B cell (primary cell): ENCODE data around the gene ENDOU. TPM values are rescaled to one million over a fixed set of nuclear protein-coding genes. Genes with fewer than 3 reads are reported as not detected.

Experiments
- ATAC-seq: fragments of 200-7000 bp; cut with Tn5 transposase; one replicate; pipeline ENCODE4 v1.10.0; 2021; ENCODE audit warnings: low read depth, mild to moderate bottlenecking, moderate number of reproducible peaks, moderate library complexity
- CTCF ChIA-PET: fragments of 350-600 bp; sonication (Branson Sonifier 250); formaldehyde crosslinking; loops from one replicate; lab custom pipeline; 2021; ENCODE audit warnings: antibody characterized with exemption, inconsistent platforms; lab: Charles Lee
- POLR2A ChIA-PET: fragments of 350-600 bp; sonication (Branson Sonifier 250); formaldehyde crosslinking; loops from one replicate; lab custom pipeline; 2021; ENCODE audit warnings: antibody characterized with exemption; lab: Charles Lee
- DNase-seq: peaks from one replicate; pipeline ENCODE4 v3.0.0; 2013
- H2AFZ ChIP-seq: 2 replicates; pipeline ENCODE4 v1.6.1; 2012; ENCODE audit warnings: mild to moderate bottlenecking, low read depth, low read length; ENCODE audit not compliant: insufficient read depth, poor library complexity, severe bottlenecking
- H3K27ac ChIP-seq, 2 donors: 1 replicate in 1 of 2; 2 replicates in 1 of 2; pipeline ENCODE4 v1.5.1; 2012 to 2013; ENCODE audit warnings: low read length in 2 of 2, mild to moderate bottlenecking in 2 of 2, moderate library complexity in 1 of 2
- H3K27me3 ChIP-seq, 4 experiments: fragments of 200-600 bp in 1 of 4; sonication (generic) in 1 of 4; replicated peaks in 1 of 4; 1 replicate in 2 of 4; 2 replicates in 2 of 4; pipeline versions ENCODE4 v1.6.1 to v1.7.0; 2013 to 2016; ENCODE audit warnings: low read length in 3 of 4, mild to moderate bottlenecking in 2 of 4, mixed read lengths in 1 of 4, moderate library complexity in 1 of 4; ENCODE audit not compliant: insufficient read depth in 4 of 4, control insufficient read depth in 3 of 4; ENCODE audit errors: control extremely low read depth in 1 of 4
- H3K36me3 ChIP-seq, 2 experiments: replicated peaks in 1 of 2; 1 replicate in 1 of 2; 2 replicates in 1 of 2; pipeline versions ENCODE4 v1.6.1 to v1.7.1; 2013; ENCODE audit warnings: low read length in 1 of 2; ENCODE audit not compliant: insufficient read depth in 2 of 2, control insufficient read depth in 1 of 2; ENCODE audit errors: control extremely low read depth in 1 of 2, extremely low read depth in 1 of 2
- H3K4me1 ChIP-seq, 2 donors: fragments of 200-600 bp in 1 of 2; sonication (generic) in 1 of 2; 1 replicate in 1 of 2; 2 replicates in 1 of 2; pipeline versions ENCODE4 v1.5.1 to v1.6.1; 2013 to 2017; ENCODE audit warnings: low read length in 2 of 2; ENCODE audit not compliant: control insufficient read depth in 2 of 2, insufficient read depth in 2 of 2
- H3K4me2 ChIP-seq: replicated peaks from 2 replicates; pipeline ENCODE3; 2012; ENCODE audit warnings: mild to moderate bottlenecking, low read depth, low read length; ENCODE audit not compliant: poor library complexity, severe bottlenecking
- H3K4me3 ChIP-seq, 5 experiments: fragments of 200-600 bp in 1 of 5; sonication (generic) in 1 of 5; 1 replicate in 3 of 5; 2 replicates in 2 of 5; pipeline versions ENCODE4 v1.5.1 to v1.7.0; 2011 to 2016; ENCODE audit warnings: low read length in 4 of 5, mild to moderate bottlenecking in 4 of 5, low read depth in 2 of 5, control low read depth in 1 of 5, moderate library complexity in 1 of 5; ENCODE audit not compliant: insufficient read depth in 1 of 5; ENCODE audit errors: control extremely low read depth in 1 of 5, extremely low read depth in 1 of 5
- H3K79me2 ChIP-seq: fragments of 200-600 bp; sonication (generic); one replicate; pipeline ENCODE4 v1.6.0; 2016; ENCODE audit warnings: low read length; ENCODE audit not compliant: control insufficient read depth, insufficient read depth
- H3K9ac ChIP-seq: fragments of 200-600 bp; sonication (generic); 2 replicates; pipeline ENCODE4 v1.6.1; 2017; ENCODE audit warnings: mild to moderate bottlenecking, low read length, moderate library complexity
- H3K9me3 ChIP-seq, 3 donors: one replicate each; pipeline versions ENCODE4 v1.6.1 to v1.7.1; 2013; ENCODE audit warnings: low read length in 2 of 3; ENCODE audit not compliant: control insufficient read depth in 2 of 3, insufficient read depth in 1 of 3; ENCODE audit errors: control extremely low read depth in 1 of 3
- H4K20me1 ChIP-seq: 2 replicates; pipeline ENCODE4 v1.6.0; 2012; ENCODE audit warnings: mild to moderate bottlenecking, low read length; ENCODE audit not compliant: insufficient read depth, control insufficient read depth, poor library complexity, severe bottlenecking
- H3K27ac Mint-ChIP-seq: one replicate; pipeline ENCODE4 v1.8.0; 2021; ENCODE audit warnings: mixed read lengths
- H3K27me3 Mint-ChIP-seq: one replicate; pipeline ENCODE4 v1.8.0; 2021; ENCODE audit warnings: mixed read lengths
- H3K4me1 Mint-ChIP-seq: one replicate; pipeline ENCODE4 v1.8.0; 2021; ENCODE audit warnings: mixed read lengths
- H3K4me3 Mint-ChIP-seq: one replicate; pipeline ENCODE4 v1.8.0; 2021; ENCODE audit warnings: mixed read lengths
- H3K9me3 Mint-ChIP-seq: one replicate; pipeline ENCODE4 v1.8.0; 2022; ENCODE audit warnings: mixed read lengths; ENCODE audit not compliant: insufficient read depth
- EZH2 ChIP-seq: IDR thresholded peaks from 2 replicates; pipeline ENCODE4 v1.6.1; 2012; ENCODE audit warnings: borderline replicate concordance, low read depth, mild to moderate bottlenecking, moderate library complexity, low read length; ENCODE audit not compliant: insufficient read depth, poor library complexity, severe bottlenecking
- WGBS: methylation state at CpG from one replicate; pipeline ENCODE4 v1.1.5; 2013; ENCODE audit warnings: missing lambda C conversion rate; ENCODE audit not compliant: insufficient coverage; 5-methylcytosine and 5-hydroxymethylcytosine counted together
- intact Hi-C: fragments of 100-400 bp; cut with micrococcal nuclease; formaldehyde crosslinking; loops from one replicate; pipeline ENCODE4 v1.10.0; 2022
- polyA plus RNA-seq: library from polyadenylated mRNA; depleted of rRNA; stranded (reverse); fragments of >200 nt; gene quantifications from 2 replicates; pipeline ENCODE4 v1.2.3, GENCODE V29; 2012
- total RNA-seq, 2 donors: library from RNA; stranded (reverse); fragments of 120-200 nt in 1 of 2; gene quantifications; 1 replicate in 1 of 2; 2 replicates in 1 of 2; pipeline versions ENCODE4 v1.2.3 to v1.2.4, GENCODE V29; 2013 to 2022
- TF ChIP-seq, protein P1 (sequence below): fragments of 200-600 bp; IDR thresholded peaks from one replicate; pipeline ENCODE4 v1.8.0; 2022; ENCODE audit warnings: antibody characterized with exemption, mild to moderate bottlenecking

The ENDOU gene
- total and polyA plus RNA-seq, 2 donors (not counting 1 experiment from before 2014, with no cell fraction given) = 0.03 TPM; not detected in 1

DNA sequence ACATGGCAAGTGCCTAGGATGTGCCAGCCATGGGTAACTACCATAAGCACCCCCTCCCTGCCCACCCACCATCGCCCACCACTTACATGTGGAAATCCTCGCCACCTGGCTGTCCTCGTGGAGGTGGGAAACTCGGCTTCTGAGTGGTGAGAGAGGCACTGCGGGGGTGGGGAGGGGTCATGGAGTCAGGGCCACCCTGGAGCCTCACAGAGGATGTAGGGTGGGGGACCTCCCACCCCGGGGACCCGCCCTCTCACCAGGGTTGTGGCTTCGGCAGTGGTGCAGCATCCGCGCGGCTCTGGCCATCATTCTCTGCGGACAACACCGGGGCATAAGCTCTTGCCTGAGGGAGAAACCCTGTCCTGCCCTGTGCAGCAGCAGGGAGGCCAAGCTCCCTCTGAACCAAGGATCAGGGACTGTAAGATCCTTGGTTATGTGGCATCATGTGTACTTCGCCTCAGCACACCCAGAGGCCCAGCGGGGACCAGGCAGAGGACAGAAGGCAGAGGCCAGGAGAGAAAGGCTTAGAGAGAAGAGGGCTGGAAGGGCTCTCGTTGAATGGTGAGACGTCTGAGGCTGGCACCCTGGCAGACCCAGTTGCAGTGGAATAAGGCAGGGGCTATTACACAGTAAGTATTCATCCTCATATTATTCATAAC is 12.8 kb upstream of the ENDOU start:
- H3K9ac ChIP-seq = no peak overlapping the region
- peaks cover 38% of the 10 kb centered on the region for H3K4me1 Mint-ChIP-seq
- peak overlapping the region; percentile 3 for H3K27ac Mint-ChIP-seq
- H3K27me3 ChIP-seq = no peaks in the 10 kb centered on the region
- POLR2A ChIA-PET = interaction anchor here (0.6 kb wide), 1 partner anchor 17 kb away, joined by 7 read pairs; no protein-coding TSS in a partner anchor
- no peak overlapping the region for H3K4me3 ChIP-seq
- intact Hi-C loops = no loop called here
- no peaks in the 10 kb centered on the region for H3K36me3 ChIP-seq
- H3K4me2 ChIP-seq = no peak overlapping the region
- no peaks in the 10 kb centered on the region for H3K79me2 ChIP-seq
- H3K4me3 Mint-ChIP-seq = no peak overlapping the region
- H3K9me3 ChIP-seq = peaks cover 0 to 9% (median 0%) of the 10 kb centered on the region in 3 donors
- no peak for TF ChIP-seq EZH2
- TF ChIP-seq, protein P1, sequence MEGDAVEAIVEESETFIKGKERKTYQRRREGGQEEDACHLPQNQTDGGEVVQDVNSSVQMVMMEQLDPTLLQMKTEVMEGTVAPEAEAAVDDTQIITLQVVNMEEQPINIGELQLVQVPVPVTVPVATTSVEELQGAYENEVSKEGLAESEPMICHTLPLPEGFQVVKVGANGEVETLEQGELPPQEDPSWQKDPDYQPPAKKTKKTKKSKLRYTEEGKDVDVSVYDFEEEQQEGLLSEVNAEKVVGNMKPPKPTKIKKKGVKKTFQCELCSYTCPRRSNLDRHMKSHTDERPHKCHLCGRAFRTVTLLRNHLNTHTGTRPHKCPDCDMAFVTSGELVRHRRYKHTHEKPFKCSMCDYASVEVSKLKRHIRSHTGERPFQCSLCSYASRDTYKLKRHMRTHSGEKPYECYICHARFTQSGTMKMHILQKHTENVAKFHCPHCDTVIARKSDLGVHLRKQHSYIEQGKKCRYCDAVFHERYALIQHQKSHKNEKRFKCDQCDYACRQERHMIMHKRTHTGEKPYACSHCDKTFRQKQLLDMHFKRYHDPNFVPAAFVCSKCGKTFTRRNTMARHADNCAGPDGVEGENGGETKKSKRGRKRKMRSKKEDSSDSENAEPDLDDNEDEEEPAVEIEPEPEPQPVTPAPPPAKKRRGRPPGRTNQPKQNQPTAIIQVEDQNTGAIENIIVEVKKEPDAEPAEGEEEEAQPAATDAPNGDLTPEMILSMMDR = no peak
- CTCF ChIA-PET = interaction anchor here (1.4 to 15.0 kb wide), 5 partner anchors 19 to 103 kb away, joined by 4 to 515 read pairs (median 270); partner anchors contain the start of genes RAPGEF3, RPAP3 and SLC48A1
- ATAC-seq (no peak), DNase-seq (no peak)
- no peaks in the 10 kb centered on the region for H3K27me3 Mint-ChIP-seq
- H3K27ac ChIP-seq = no peak overlapping the region
- peaks cover 29 to 41% of the 10 kb centered on the region in 2 donors for H3K4me1 ChIP-seq
- no peaks in the 10 kb centered on the region for H3K9me3 Mint-ChIP-seq
- H2AFZ ChIP-seq = no peak overlapping the region
- H4K20me1 ChIP-seq = no peaks in the 10 kb centered on the region
- 97% methylated on average over 12 of the region's 17 CpGs for WGBS
